IMR-90 (cell line): ENCODE results near the gene EPN1.

Experiments
- MXI1 ChIP-seq: IDR thresholded peaks from 2 replicates; pipeline ENCODE4 v1.6.1; 2012; ENCODE audit warnings: low read depth, mild to moderate bottlenecking, low read length, moderate library complexity, borderline replicate concordance
- TF ChIP-seq, protein P1 (sequence below): conservative IDR thresholded peaks from 2 replicates; pipeline ENCODE4 v1.5.1; 2012; ENCODE audit warnings: mild to moderate bottlenecking, low read depth, low read length, improper control_type of control experiment

DNA sequence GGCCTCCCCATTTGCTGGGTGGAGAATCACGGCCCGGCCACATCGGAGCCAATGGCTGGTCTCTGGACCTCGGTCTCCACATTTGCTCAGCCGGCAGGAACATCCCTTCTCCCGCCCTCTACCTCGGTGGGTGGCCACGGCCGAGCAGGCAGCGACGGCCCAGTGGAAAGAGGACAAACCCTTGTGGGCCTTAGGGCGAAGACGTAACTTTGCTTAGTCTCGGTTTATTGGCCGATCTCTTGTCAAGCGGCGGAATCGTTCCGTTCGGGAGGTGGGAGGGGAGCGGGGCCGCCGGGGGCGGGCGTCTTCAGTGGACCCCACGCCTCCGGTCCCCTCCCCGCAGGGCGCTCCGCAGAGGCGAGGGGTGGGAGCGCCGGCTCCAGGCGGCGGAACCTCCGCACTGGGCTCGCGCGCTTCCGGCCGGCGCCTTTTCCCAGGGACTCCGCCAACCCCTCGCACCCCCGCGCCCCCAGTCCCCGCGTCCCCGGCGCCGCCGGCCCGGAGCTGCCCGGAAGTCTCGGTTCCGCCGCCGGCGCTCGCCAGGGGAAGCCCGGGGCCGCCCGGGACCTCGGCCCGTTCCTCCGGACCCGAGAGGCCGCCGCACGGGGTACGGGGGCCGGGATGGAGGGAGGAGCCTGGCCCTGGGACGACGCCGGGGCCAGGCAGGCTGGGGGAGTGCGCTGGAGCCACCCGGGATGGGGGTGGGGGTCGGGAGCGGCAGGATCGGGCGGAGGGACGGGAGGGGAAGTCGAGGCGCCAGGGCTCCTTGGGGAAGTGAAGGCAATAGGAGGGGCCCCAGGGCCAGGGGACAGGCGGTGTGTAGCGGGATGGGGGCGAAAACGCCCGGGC, 34.2 kb upstream of the EPN1 start, which contains the start of gene ZNF580:
- TF ChIP-seq MXI1: no peak
- TF ChIP-seq, protein P1, sequence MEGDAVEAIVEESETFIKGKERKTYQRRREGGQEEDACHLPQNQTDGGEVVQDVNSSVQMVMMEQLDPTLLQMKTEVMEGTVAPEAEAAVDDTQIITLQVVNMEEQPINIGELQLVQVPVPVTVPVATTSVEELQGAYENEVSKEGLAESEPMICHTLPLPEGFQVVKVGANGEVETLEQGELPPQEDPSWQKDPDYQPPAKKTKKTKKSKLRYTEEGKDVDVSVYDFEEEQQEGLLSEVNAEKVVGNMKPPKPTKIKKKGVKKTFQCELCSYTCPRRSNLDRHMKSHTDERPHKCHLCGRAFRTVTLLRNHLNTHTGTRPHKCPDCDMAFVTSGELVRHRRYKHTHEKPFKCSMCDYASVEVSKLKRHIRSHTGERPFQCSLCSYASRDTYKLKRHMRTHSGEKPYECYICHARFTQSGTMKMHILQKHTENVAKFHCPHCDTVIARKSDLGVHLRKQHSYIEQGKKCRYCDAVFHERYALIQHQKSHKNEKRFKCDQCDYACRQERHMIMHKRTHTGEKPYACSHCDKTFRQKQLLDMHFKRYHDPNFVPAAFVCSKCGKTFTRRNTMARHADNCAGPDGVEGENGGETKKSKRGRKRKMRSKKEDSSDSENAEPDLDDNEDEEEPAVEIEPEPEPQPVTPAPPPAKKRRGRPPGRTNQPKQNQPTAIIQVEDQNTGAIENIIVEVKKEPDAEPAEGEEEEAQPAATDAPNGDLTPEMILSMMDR: no peak
